Measurements from ENCODE around the gene CLDN10. TPM values are rescaled to one million over a fixed set of nuclear protein-coding genes. Genes with fewer than 3 reads are reported as not detected.

CLDN10 gene
- total RNA-seq, 1 experiment from 2014 or later = not detected

DNA sequence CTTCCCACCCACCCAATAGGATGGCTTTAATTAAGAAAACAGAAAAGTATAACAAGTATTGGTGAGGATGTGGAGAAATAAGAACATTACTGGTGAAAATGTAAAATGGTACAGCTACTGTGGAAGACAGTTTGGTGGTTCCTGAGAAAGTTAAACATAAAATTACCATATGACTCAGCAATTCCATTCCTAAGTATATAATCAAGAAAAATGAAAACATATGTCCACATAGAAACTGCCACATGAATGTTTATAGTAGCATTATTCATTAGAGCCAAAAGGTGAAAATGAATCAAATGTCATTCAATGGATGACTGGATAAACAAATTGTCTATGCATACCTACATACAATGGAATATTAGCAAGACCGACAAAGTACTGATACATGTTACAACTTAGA, 75.1 kb downstream of the CLDN10 start:
- intact Hi-C loops (cut with micrococcal nuclease; ENCODE audit: unreplicated experiment) = loop anchor here (10.0 kb wide), 2 partner anchors 597 to 1187 kb away; no protein-coding TSS in a partner anchor
- H3K4me1 ChIP-seq (ENCODE audit: insufficient read depth, low read length, poor library complexity, severe bottlenecking) = no peaks in the 10 kb centered on the region
- no peaks in the 10 kb centered on the region for H3K9me3 ChIP-seq (ENCODE audit: low read depth, low read length, poor library complexity, severe bottlenecking)
- no peak overlapping the region for H3K4me3 ChIP-seq (ENCODE audit: low read depth, low read length, poor library complexity, severe bottlenecking)
- CTCF ChIA-PET = no interaction called here
- POLR2A ChIA-PET (ENCODE audit: low non-redundant PET) = no interaction called here
- H3K27me3 ChIP-seq (replicated peaks; ENCODE audit: insufficient read depth, low read depth, low read length, poor library complexity) = no peaks in the 10 kb centered on the region
- DNase-seq (ENCODE audit: low spot score) = no peak
- TF ChIP-seq, protein P1, sequence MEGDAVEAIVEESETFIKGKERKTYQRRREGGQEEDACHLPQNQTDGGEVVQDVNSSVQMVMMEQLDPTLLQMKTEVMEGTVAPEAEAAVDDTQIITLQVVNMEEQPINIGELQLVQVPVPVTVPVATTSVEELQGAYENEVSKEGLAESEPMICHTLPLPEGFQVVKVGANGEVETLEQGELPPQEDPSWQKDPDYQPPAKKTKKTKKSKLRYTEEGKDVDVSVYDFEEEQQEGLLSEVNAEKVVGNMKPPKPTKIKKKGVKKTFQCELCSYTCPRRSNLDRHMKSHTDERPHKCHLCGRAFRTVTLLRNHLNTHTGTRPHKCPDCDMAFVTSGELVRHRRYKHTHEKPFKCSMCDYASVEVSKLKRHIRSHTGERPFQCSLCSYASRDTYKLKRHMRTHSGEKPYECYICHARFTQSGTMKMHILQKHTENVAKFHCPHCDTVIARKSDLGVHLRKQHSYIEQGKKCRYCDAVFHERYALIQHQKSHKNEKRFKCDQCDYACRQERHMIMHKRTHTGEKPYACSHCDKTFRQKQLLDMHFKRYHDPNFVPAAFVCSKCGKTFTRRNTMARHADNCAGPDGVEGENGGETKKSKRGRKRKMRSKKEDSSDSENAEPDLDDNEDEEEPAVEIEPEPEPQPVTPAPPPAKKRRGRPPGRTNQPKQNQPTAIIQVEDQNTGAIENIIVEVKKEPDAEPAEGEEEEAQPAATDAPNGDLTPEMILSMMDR (conservative IDR thresholded peaks at IDR 0.05; ENCODE audit: low read depth, low read length) = no peak
- TF ChIP-seq EZH2 (IDR thresholded peaks at IDR 0.05; ENCODE audit: borderline replicate concordance, low read depth, low read length, poor library complexity, severe bottlenecking) = no peak
- BruUV-seq (replicated peaks) = no TSS peak
- H3K27ac ChIP-seq (ENCODE audit: low read depth, low read length, poor library complexity, severe bottlenecking) = no peak overlapping the region
- H3K36me3 ChIP-seq (ENCODE audit: insufficient read depth, low read length, poor library complexity, severe bottlenecking) = no peaks in the 10 kb centered on the region

DNA sequence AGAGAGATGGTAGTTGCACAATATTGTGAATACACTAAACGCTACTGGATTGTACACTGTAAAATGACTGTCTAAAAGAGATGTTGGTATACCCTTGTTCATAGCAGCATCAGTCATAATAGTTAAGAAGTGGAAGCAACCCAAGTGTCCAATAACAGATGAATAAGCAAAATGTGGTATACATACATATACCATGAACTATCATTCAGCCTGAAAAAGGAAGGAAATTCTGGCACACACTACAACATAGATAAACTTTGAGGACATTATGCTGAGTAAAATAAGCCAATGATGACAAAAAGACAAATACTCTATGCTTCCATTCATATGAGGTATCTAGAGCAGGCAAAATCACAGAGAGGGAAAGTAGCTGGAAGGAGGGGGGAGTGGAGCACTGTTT, 76.0 kb downstream of the CLDN10 start:
- TF ChIP-seq, protein P1 (conservative IDR thresholded peaks at IDR 0.05; ENCODE audit: low read depth, low read length) = no peak
- TF ChIP-seq EZH2 (IDR thresholded peaks at IDR 0.05; ENCODE audit: borderline replicate concordance, low read depth, low read length, poor library complexity, severe bottlenecking) = no peak
- H3K27me3 ChIP-seq (replicated peaks; ENCODE audit: insufficient read depth, low read depth, low read length, poor library complexity) = no peaks in the 10 kb centered on the region
- no peak for DNase-seq (ENCODE audit: low spot score)
- no peak overlapping the region for H3K4me3 ChIP-seq (ENCODE audit: low read depth, low read length, poor library complexity, severe bottlenecking)
- ChIA-PET CTCF (no interaction called here), POLR2A (ENCODE audit: low non-redundant PET) (no interaction called here)
- intact Hi-C loops (cut with micrococcal nuclease; ENCODE audit: unreplicated experiment) = loop anchor here (10.0 kb wide), 2 partner anchors 596 to 1186 kb away; no protein-coding TSS in a partner anchor
- no peak overlapping the region for H3K27ac ChIP-seq (ENCODE audit: low read depth, low read length, poor library complexity, severe bottlenecking)
- H3K9me3 ChIP-seq (ENCODE audit: low read depth, low read length, poor library complexity, severe bottlenecking) = no peaks in the 10 kb centered on the region
- H3K36me3 ChIP-seq (ENCODE audit: insufficient read depth, low read length, poor library complexity, severe bottlenecking) = no peaks in the 10 kb centered on the region
- BruUV-seq (replicated peaks) = no TSS peak
- H3K4me1 ChIP-seq (ENCODE audit: insufficient read depth, low read length, poor library complexity, severe bottlenecking) = no peaks in the 10 kb centered on the region

DNA sequence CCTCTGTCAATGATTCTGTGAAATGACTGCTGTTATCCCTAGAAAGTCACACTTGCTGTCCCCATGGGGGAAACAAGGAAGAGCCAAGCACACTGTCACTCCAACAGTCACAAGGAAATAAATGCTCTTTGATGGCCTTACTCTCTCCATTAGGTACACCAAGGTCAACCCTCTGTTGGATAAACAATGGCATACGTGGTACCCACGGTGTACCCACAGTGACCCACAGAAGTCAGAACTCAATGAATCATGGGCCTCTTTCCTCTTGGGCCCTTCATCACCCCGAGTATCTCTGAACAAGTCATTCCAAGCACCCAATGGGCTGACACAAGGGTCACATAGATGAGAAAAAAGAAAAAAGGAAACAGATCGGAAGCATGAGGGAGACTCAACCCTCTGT, 76.6 kb downstream of the CLDN10 start:
- intact Hi-C loops (cut with micrococcal nuclease; ENCODE audit: unreplicated experiment) = loop anchor here (10.0 kb wide), 2 partner anchors 596 to 1186 kb away; no protein-coding TSS in a partner anchor
- no peak for DNase-seq (ENCODE audit: low spot score)
- no peaks in the 10 kb centered on the region for H3K9me3 ChIP-seq (ENCODE audit: low read depth, low read length, poor library complexity, severe bottlenecking)
- no peak overlapping the region for H3K27ac ChIP-seq (ENCODE audit: low read depth, low read length, poor library complexity, severe bottlenecking)
- CTCF ChIA-PET = no interaction called here
- TF ChIP-seq, protein P1 (conservative IDR thresholded peaks at IDR 0.05; ENCODE audit: low read depth, low read length) = no peak
- no peak for TF ChIP-seq EZH2 (IDR thresholded peaks at IDR 0.05; ENCODE audit: borderline replicate concordance, low read depth, low read length, poor library complexity, severe bottlenecking)
- no peaks in the 10 kb centered on the region for H3K36me3 ChIP-seq (ENCODE audit: insufficient read depth, low read length, poor library complexity, severe bottlenecking)
- H3K27me3 ChIP-seq (replicated peaks; ENCODE audit: insufficient read depth, low read depth, low read length, poor library complexity) = no peaks in the 10 kb centered on the region
- POLR2A ChIA-PET (ENCODE audit: low non-redundant PET) = no interaction called here
- no peak overlapping the region for H3K4me3 ChIP-seq (ENCODE audit: low read depth, low read length, poor library complexity, severe bottlenecking)
- no peaks in the 10 kb centered on the region for H3K4me1 ChIP-seq (ENCODE audit: insufficient read depth, low read length, poor library complexity, severe bottlenecking)
- no TSS peak for BruUV-seq (replicated peaks)

Other genes starting within 250 kb of the CLDN10 start
- 6.1 and 8.6 TPM in 2 replicates for gene DZIP1, start 92.0 kb downstream of the CLDN10 start, total RNA-seq (2021)
- 21.4 and 21.5 TPM in 2 replicates for gene DNAJC3, start 124.4 kb downstream of the CLDN10 start, total RNA-seq (2021)